ENCODE measurements around the gene WDR6. TPM values are rescaled to one million over a fixed set of nuclear protein-coding genes. Genes with fewer than 3 reads are reported as not detected.
A peak's percentile ranks its signal among the peaks of the same experiment; 100 is the strongest.

Gene WDR6
- total and polyA plus RNA-seq, 9 of the 15 experiments (the other 6 are each of a cell fraction or from before 2014, with no cell fraction given), result 8.9 to 90.6 (median 44.7) TPM

DNA sequence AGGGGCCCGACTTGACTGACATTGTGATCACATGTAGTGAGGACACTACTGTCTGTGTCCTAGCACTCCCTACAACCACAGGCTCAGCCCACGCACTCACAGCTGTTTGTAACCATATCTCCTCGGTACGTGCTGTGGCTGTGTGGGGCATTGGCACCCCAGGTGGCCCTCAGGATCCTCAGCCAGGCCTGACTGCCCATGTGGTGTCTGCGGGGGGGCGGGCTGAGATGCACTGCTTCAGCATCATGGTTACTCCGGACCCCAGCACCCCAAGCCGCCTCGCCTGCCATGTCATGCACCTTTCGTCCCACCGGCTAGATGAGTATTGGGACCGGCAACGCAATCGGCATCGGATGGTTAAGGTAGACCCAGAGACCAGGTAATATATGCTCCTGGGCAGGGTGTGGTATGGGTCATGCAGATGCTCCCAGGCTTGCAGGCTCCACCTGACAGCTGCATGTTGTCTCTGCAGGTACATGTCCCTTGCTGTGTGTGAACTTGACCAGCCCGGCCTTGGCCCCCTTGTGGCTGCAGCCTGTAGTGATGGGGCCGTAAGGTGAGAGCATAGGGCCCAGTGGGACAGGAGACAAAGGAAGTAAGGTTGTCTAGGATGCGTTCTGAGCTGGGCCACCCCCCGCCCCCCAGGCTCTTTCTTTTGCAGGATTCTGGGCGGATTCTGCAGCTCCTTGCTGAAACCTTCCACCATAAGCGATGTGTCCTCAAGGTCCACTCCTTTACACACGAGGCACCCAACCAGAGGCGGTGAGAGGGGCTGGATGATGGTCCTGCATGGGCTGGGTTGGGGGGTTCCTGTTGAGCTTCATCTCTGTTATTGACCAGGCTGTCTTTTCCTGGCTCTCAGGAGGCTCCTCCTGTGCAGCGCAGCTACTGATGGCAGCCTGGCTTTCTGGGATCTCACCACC, 6.8 kb downstream of the WDR6 start (continued):
- TF ChIP-seq NUFIP1 (IDR thresholded peaks at IDR 0.05; ENCODE audit: partially characterized antibody) (no peak), ZC3H4 (CRISPR knock-in tag; IDR thresholded peaks at IDR 0.05; ENCODE audit: borderline replicate concordance) (no peak), CBFA2T3 (IDR thresholded peaks at IDR 0.05) (no peak), ZNF274 (IDR thresholded peaks at IDR 0.05; ENCODE audit: borderline replicate concordance, low read depth, low read length) (no peak), TRIM24 (IDR thresholded peaks at IDR 0.05) (no peak), ZNF263 (CRISPR knock-in tag; IDR thresholded peaks at IDR 0.05; ENCODE audit: borderline replicate concordance) (no peak), CREM (IDR thresholded peaks at IDR 0.05; ENCODE audit: low read depth) (0 out of 2 replicates have a peak, but pooled peaks have one; percentile 29), ZNF124 (CRISPR knock-in tag; IDR thresholded peaks at IDR 0.05) (no peak), NFIC (IDR thresholded peaks at IDR 0.05) (no peak), CXXC5 (CRISPR knock-in tag; IDR thresholded peaks at IDR 0.05) (no peak)
- TF ChIP-seq, protein P1, sequence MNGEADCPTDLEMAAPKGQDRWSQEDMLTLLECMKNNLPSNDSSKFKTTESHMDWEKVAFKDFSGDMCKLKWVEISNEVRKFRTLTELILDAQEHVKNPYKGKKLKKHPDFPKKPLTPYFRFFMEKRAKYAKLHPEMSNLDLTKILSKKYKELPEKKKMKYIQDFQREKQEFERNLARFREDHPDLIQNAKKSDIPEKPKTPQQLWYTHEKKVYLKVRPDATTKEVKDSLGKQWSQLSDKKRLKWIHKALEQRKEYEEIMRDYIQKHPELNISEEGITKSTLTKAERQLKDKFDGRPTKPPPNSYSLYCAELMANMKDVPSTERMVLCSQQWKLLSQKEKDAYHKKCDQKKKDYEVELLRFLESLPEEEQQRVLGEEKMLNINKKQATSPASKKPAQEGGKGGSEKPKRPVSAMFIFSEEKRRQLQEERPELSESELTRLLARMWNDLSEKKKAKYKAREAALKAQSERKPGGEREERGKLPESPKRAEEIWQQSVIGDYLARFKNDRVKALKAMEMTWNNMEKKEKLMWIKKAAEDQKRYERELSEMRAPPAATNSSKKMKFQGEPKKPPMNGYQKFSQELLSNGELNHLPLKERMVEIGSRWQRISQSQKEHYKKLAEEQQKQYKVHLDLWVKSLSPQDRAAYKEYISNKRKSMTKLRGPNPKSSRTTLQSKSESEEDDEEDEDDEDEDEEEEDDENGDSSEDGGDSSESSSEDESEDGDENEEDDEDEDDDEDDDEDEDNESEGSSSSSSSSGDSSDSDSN (IDR thresholded peaks at IDR 0.05; ENCODE audit: borderline replicate concordance in 1 of 2, low read depth in 2 of 2, low read length in 2 of 2), result no peak
- TF ChIP-seq, protein P2, sequence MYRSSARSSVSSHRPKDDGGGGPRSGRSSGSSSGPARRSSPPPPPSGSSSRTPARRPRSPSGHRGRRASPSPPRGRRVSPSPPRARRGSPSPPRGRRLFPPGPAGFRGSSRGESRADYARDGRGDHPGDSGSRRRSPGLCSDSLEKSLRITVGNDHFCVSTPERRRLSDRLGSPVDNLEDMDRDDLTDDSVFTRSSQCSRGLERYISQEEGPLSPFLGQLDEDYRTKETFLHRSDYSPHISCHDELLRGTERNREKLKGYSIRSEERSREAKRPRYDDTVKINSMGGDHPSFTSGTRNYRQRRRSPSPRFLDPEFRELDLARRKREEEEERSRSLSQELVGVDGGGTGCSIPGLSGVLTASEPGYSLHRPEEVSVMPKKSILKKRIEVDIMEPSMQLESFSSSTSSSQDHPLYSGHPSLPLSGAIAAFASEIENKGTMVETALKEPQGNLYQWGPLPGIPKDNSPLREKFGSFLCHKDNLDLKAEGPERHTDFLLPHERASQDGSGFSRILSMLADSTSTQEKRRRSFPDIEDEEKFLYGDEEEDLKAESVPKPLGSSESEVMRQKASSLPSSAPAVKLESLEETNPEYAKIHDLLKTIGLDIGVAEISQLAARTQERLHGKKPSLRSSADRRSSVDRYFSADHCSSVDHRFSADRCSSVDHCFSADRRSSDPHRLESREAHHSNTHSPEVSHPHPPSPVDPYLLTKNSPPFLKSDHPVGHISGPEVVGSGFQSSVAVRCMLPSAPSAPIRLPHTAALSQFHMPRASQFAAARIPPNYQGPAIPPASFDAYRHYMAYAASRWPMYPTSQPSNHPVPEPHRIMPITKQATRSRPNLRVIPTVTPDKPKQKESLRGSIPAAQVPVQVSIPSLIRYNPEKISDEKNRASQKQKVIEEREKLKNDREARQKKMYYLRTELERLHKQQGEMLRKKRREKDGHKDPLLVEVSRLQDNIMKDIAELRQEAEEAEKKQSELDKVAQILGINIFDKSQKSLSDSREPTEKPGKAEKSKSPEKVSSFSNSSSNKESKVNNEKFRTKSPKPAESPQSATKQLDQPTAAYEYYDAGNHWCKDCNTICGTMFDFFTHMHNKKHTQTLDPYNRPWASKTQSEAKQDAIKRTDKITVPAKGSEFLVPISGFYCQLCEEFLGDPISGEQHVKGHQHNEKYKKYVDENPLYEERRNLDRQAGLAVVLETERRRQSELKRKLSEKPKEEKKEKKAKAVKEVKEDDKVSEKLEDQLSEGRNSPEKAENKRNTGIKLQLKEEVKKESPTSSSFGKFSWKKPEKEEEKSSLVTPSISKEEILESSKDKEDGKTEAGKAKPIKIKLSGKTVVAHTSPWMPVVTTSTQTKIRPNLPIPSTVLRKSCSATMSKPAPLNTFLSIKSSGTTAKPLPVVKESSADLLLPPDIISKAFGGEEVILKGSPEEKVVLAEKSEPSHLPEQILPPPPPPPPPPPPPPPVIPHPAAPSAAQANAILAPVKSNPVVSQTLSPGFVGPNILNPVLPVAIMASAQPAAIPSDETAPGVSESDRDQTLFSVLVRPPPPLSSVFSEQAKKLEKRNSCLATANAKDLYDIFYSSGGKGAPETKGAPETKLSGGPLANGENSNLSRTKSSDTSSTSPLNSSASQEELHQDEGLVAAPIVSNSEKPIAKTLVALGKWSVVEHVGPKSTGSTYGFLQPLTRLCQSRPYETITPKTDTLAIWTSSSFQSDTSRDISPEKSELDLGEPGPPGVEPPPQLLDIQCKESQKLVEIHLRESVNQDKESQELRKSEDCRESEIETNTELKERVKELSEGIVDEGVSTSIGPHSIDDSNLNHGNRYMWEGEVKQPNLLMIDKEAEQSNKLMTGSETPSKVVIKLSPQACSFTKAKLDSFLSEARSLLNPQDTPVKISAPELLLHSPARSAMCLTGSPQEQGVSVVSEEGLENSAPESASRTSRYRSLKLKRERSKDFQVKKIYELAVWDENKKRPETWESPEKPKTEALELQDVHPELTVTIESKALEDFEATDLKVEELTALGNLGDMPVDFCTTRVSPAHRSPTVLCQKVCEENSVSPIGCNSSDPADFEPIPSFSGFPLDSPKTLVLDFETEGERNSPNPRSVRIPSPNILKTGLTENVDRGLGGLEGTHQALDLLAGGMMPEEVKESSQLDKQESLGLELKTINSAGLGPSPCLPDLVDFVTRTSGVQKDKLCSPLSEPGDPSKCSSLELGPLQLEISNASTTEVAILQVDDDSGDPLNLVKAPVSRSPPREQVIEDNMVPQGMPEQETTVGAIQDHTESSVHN (IDR thresholded peaks at IDR 0.05; ENCODE audit: borderline replicate concordance in 1 of 2, low read depth in 1 of 2), result no peak
- TF ChIP-seq, protein P3, sequence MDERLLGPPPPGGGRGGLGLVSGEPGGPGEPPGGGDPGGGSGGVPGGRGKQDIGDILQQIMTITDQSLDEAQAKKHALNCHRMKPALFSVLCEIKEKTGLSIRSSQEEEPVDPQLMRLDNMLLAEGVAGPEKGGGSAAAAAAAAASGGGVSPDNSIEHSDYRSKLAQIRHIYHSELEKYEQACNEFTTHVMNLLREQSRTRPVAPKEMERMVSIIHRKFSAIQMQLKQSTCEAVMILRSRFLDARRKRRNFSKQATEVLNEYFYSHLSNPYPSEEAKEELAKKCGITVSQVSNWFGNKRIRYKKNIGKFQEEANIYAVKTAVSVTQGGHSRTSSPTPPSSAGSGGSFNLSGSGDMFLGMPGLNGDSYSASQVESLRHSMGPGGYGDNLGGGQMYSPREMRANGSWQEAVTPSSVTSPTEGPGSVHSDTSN (CRISPR knock-in tag; IDR thresholded peaks at IDR 0.05; ENCODE audit: low read depth), result no peak
- TF ChIP-seq, protein P3 (tag; conservative IDR thresholded peaks at IDR 0.05; ENCODE audit: low read depth), result no peak
